GM12891 (cell line): ENCODE data around the gene ENOX1.

Experiments
- POLR2A ChIP-seq: IDR thresholded peaks from 2 replicates; pipeline ENCODE4 v1.6.1; 2011; ENCODE audit warnings: low read depth, low read length, control low read depth
- POLR2AphosphoS5 ChIP-seq: IDR thresholded peaks from 2 replicates; pipeline ENCODE4 v1.6.1; 2011; ENCODE audit warnings: low read depth, low read length, control low read depth
- POU2F2 ChIP-seq: IDR thresholded peaks from 2 replicates; pipeline ENCODE4 v1.6.1; 2011; ENCODE audit warnings: low read depth, mild to moderate bottlenecking, control low read depth, low read length, moderate library complexity
- TAF1 ChIP-seq: IDR thresholded peaks from 2 replicates; pipeline ENCODE4 v1.6.1; 2011; ENCODE audit warnings: low read depth, low read length, control low read depth

DNA sequence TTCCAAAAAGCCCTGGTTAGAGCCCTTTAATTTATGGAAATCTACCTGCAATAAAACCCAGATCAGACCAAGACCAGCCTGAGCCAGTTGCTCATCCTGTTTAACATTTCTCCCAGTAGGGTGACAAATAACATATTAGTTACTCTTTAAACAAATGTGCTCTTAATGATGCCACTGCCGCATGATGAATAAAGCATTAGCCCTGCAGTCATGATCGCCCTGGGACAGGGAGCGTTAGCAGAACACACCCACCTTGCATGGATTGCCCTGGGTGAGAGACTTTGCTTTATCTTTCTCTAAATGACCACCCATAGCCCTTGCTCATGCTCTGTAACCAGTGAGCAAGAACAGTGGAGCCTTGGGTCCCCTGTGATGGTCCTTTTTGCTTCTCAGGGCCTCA is 362.4 kb downstream of the ENOX1 start:
- no peak for TF ChIP-seq POLR2A
- no peak for TF ChIP-seq TAF1
- no peak for TF ChIP-seq POLR2AphosphoS5
- no peak for TF ChIP-seq POU2F2
